Stimulated activated CD4-positive, alpha-beta T cell treated with anti-CD3 and anti-CD28 coated beads, Interleukin-2, amount 100 ng/mL, for 24 hours (primary cell): ENCODE measurements around the gene MAMDC4.
A peak's percentile ranks its signal among the peaks of the same experiment; 100 is the strongest.
"Not testable (repeated sequence)": the region's sequence is repeated elsewhere in the genome, so short reads cannot be mapped to it uniquely, and the experiment has no call there.

ENCODE experiments used
- DNase-seq, 2 donors: peaks; one replicate each; pipeline ENCODE4 v3.0.0-alpha.2; 2020

MAMDC4 gene

GRCh38 chr9:136862849-136863622 lies 10.9 kb downstream of the MAMDC4 start:
- no peak for DNase-seq

GRCh38 chr9:136863623-136864273 lies 11.6 kb downstream of the MAMDC4 start:
- DNase-seq = no peak

GRCh38 chr9:136865041-136865767 lies 13.1 kb downstream of the MAMDC4 start:
- DNase-seq = no peak

- DNase-seq = no peak
These were observed 13.6 kb downstream of the MAMDC4 start for GRCh38 chr9:136865768-136866103.

- not testable (repeated sequence) for DNase-seq
These were observed 14.8 kb downstream of the MAMDC4 start for GRCh38 chr9:136866898-136867421.

- no peak for DNase-seq
These were observed 15.3 kb downstream of the MAMDC4 start for GRCh38 chr9:136867480-136867879.

GRCh38 chr9:136867917-136868316 lies 15.8 kb downstream of the MAMDC4 start:
- no peak for DNase-seq

- no peak for DNase-seq
These were observed 16.5 kb downstream of the MAMDC4 start for GRCh38 chr9:136868644-136869043.

- DNase-seq = not testable (repeated sequence)
These were observed 17.5 kb downstream of the MAMDC4 start for GRCh38 chr9:136869611-136870010.

GRCh38 chr9:136875155-136875554 lies 23.0 kb downstream of the MAMDC4 start:
- DNase-seq = no peak

GRCh38 chr9:136876476-136876875 lies 24.3 kb downstream of the MAMDC4 start:
- DNase-seq = no peak

GRCh38 chr9:136880651-136881050 lies 28.5 kb downstream of the MAMDC4 start:
- no peak for DNase-seq

- DNase-seq = peak; percentile 64 to 74
These were observed 29.6 kb downstream of the MAMDC4 start for GRCh38 chr9:136881691-136882108.

GRCh38 chr9:136882109-136882946 lies 30.2 kb downstream of the MAMDC4 start:
- DNase-seq = peak; percentile 90 to 93

- not testable (repeated sequence) for DNase-seq
These were observed 30.8 kb downstream of the MAMDC4 start for GRCh38 chr9:136882947-136883283.

GRCh38 chr9:136883670-136884069 lies 31.5 kb downstream of the MAMDC4 start:
- DNase-seq = not testable (repeated sequence)

GRCh38 chr9:136885950-136886578 lies 33.9 kb downstream of the MAMDC4 start, which contains the start of gene TRAF2:
TRAF2 (plus strand) TSS chr9:136886516; CDS start chr9:136898741, 12,225 bp downstream.
- peak; percentile 96 to 98 for DNase-seq

GRCh38 chr9:136886610-136887597 lies 34.8 kb downstream of the MAMDC4 start:
- peak; percentile 47 to 56 for DNase-seq

GRCh38 chr9:136888454-136888853 lies 36.3 kb downstream of the MAMDC4 start:
- no peak for DNase-seq

- DNase-seq = no peak
These were observed 37.7 kb downstream of the MAMDC4 start for GRCh38 chr9:136889858-136890257.

- DNase-seq = no peak
These were observed 38.5 kb downstream of the MAMDC4 start for GRCh38 chr9:136890661-136891060.
